GM12878 (cell line): ENCODE measurements around the gene YBX3. TPM values are rescaled to one million over a fixed set of nuclear protein-coding genes. Genes with fewer than 3 reads are reported as not detected.

Experiments used
- ATAC-seq: fragments of 200-7000 bp; cut with Tn5 transposase; 3 replicates; pipeline ENCODE4 v1.9.1; 2020; ENCODE audit warnings: mild to moderate bottlenecking, moderate library complexity
- BruUV-seq: library from RNA; stranded (reverse); fragments of 400-500 nt; replicated peaks from 2 replicates; lab custom pipeline; 2021; lab: Mats Ljungman, UMichigan
- CTCF ChIA-PET: fragments of 300-600 bp; sonication (Branson Sonifier 250); formaldehyde crosslinking; extraction: SDS; loops from one replicate; lab custom pipeline; 2021; ENCODE audit warnings: inconsistent platforms; lab: Yijun Ruan, JAX
- POLR2A ChIA-PET: fragments of 350-600 bp; formaldehyde crosslinking; extraction: SDS; loops from one replicate; lab custom pipeline; 2021; ENCODE audit warnings: inconsistent platforms; lab: Charles Lee
- RAD21 ChIA-PET: fragments of 300-600 bp; sonication (Branson Sonifier 250); formaldehyde crosslinking; loops from one replicate; lab custom pipeline; 2023; ENCODE audit warnings: antibody characterized with exemption; ENCODE audit not compliant: unreplicated experiment; lab: Charles Lee
- SMC1A ChIA-PET: fragments of 300-600 bp; sonication (Branson Sonifier 250); formaldehyde crosslinking; loops from one replicate; lab custom pipeline; 2023; ENCODE audit not compliant: unreplicated experiment, uncharacterized antibody; lab: Charles Lee
- DNase-seq: peaks from one replicate; pipeline ENCODE4 v3.0.0-alpha.2; 2011; ENCODE audit warnings: low read depth, low spot score
- FAIRE-seq: peaks from 3 replicates; lab custom pipeline; 2011; peaks lifted over from hg19 to GRCh38; lab: Jason Lieb, UNC
- H2AFZ ChIP-seq: 2 replicates; pipeline ENCODE4 v1.6.0; 2011; ENCODE audit warnings: low read depth, low read length, control low read depth; ENCODE audit not compliant: control insufficient read depth
- H3K27ac ChIP-seq: 2 replicates; pipeline ENCODE4 v1.5.1; 2011; ENCODE audit warnings: control low read depth; ENCODE audit not compliant: control insufficient read depth, insufficient read depth
- H3K27me3 ChIP-seq, 2 experiments: replicated peaks in 1 of 2; 2 replicates each; pipeline versions ENCODE4 v1.6.0 to v1.6.1; 2011; ENCODE audit warnings: low read length in 1 of 2; ENCODE audit not compliant: control insufficient read depth in 2 of 2, insufficient read depth in 2 of 2
- H3K36me3 ChIP-seq, 2 experiments: 2 replicates each; pipeline ENCODE4 v1.5.1; 2011; ENCODE audit warnings: low read length in 1 of 2; ENCODE audit not compliant: control insufficient read depth in 2 of 2, insufficient read depth in 2 of 2
- H3K4me1 ChIP-seq: 2 replicates; pipeline ENCODE4 v1.6.1; 2011; ENCODE audit warnings: mild to moderate bottlenecking, low read length, moderate library complexity, mixed read lengths; ENCODE audit not compliant: control insufficient read depth, insufficient read depth
- H3K4me2 ChIP-seq: 2 replicates; pipeline ENCODE4 v1.6.0; 2011; ENCODE audit warnings: control low read depth; ENCODE audit not compliant: control insufficient read depth, insufficient read depth
- H3K4me3 ChIP-seq: fragments of 200-600 bp; sonication (generic); 2 replicates; pipeline ENCODE4 v1.5.1; 2016
- H3K79me2 ChIP-seq: 2 replicates; pipeline ENCODE4 v1.6.0; 2011; ENCODE audit warnings: low read length; ENCODE audit not compliant: control insufficient read depth, insufficient read depth
- H3K9ac ChIP-seq: 2 replicates; pipeline ENCODE4 v1.8.0; 2011; ENCODE audit warnings: low read length, control low read depth, mixed read lengths; ENCODE audit not compliant: control insufficient read depth, insufficient read depth
- H3K9me3 ChIP-seq: replicated peaks from 3 replicates; pipeline ENCODE4 v1.5.1; 2011; ENCODE audit warnings: mild to moderate bottlenecking, low read length; ENCODE audit not compliant: control insufficient read depth, insufficient read depth
- H4K20me1 ChIP-seq: 2 replicates; pipeline ENCODE4 v1.6.0; 2011; ENCODE audit not compliant: control insufficient read depth, insufficient read depth
- ASH2L ChIP-seq: fragments of 300-600, 200-600 bp; sonication (generic); IDR thresholded peaks from 2 replicates; pipeline ENCODE4 v1.6.1; 2017; ENCODE audit warnings: low read depth, mild to moderate bottlenecking, borderline replicate concordance
- CHD2 ChIP-seq: IDR thresholded peaks from 2 replicates; pipeline ENCODE4 v1.6.1; 2011; ENCODE audit warnings: low read depth, low read length, improper control_type of control experiment, borderline replicate concordance
- HDAC6 ChIP-seq: fragments of 200-600 bp; sonication (generic); IDR thresholded peaks from one replicate; pipeline ENCODE4 v1.8.0; 2017; ENCODE audit warnings: antibody characterized with exemption; ENCODE audit not compliant: unreplicated experiment
- MTA2 ChIP-seq: fragments of 450-650 bp; IDR thresholded peaks from 2 replicates; pipeline ENCODE4 v1.6.1; 2016; ENCODE audit warnings: low read depth, mild to moderate bottlenecking, moderate library complexity
- NFYA ChIP-seq: IDR thresholded peaks from 2 replicates; pipeline ENCODE4 v1.6.1; 2011; ENCODE audit warnings: low read depth, mild to moderate bottlenecking, low read length, improper control_type of control experiment, borderline replicate concordance
- RAD21 ChIP-seq: IDR thresholded peaks from 2 replicates; pipeline ENCODE4 v1.6.1; 2011; ENCODE audit warnings: mild to moderate bottlenecking, low read depth, low read length, moderate library complexity; ENCODE audit not compliant: insufficient read depth
- RAD51 ChIP-seq: fragments of 450-650 bp; IDR thresholded peaks from 2 replicates; pipeline ENCODE4 v1.6.1; 2016; ENCODE audit warnings: moderate library complexity, mild to moderate bottlenecking, inconsistent platforms
- RELA ChIP-seq: fragments of 450-650 bp; IDR thresholded peaks from 2 replicates; pipeline ENCODE4 v1.8.0; 2014; ENCODE audit warnings: borderline replicate concordance; ENCODE audit not compliant: partially characterized antibody
- TCF7 ChIP-seq: IDR thresholded peaks from 2 replicates; pipeline ENCODE4 v1.6.1; 2014; ENCODE audit warnings: antibody characterized with exemption, borderline replicate concordance
- WGBS: methylation state at CpG from one replicate; pipeline ENCODE4 v1.1.6; 2016; ENCODE audit warnings: low lambda C conversion rate; ENCODE audit not compliant: insufficient replicate concordance, insufficient coverage; ENCODE audit errors: missing lambda C conversion rate; 5-methylcytosine and 5-hydroxymethylcytosine counted together
- in situ Hi-C: fragments of 300-500 bp; cut with MboI; formaldehyde crosslinking; loops from 9 replicates; pipeline ENCODE4 v1.14.3; 2018; ENCODE audit warnings: mixed read lengths
- intact Hi-C: fragments of 100-400 bp; cut with micrococcal nuclease; formaldehyde crosslinking; loops from one replicate; pipeline ENCODE4 v1.14.2; 2022; ENCODE audit not compliant: unreplicated experiment
- polyA plus RNA-seq, 11 experiments: library from polyadenylated mRNA; depleted of rRNA in 4 of 11; unstranded in 6 of 11; stranded (reverse) in 5 of 11; fragments of >200 nt; fragmentation: Nextera tagmentation in 4 of 11; fragmentation: Illumina TruSeq in 1 of 11; extraction: Ambion mirVana in 4 of 11; extraction: Trizol in 1 of 11; gene quantifications; 1 replicate in 1 of 11; 2 replicates in 10 of 11; pipeline versions ENCODE4 v1.2.1 to v1.2.3, GENCODE V29; 2011 to 2016; ENCODE audit warnings: inconsistent platforms in 2 of 11, missing spikeins in 2 of 11, low read depth in 1 of 11
- total RNA-seq, 4 experiments: library from RNA; depleted of rRNA in 3 of 4; stranded (reverse); fragments of >200 nt in 3 of 4; fragmentation: Illumina TruSeq in 1 of 4; extraction: Trizol in 1 of 4; gene quantifications; 2 replicates each; pipeline versions ENCODE4 v1.2.1 to v1.2.3, GENCODE V29; 2013 to 2021
- TF ChIP-seq, protein P1 (sequence below): fragments of 450-650 bp; IDR thresholded peaks from 2 replicates; pipeline ENCODE4 v1.6.1; 2017; ENCODE audit warnings: borderline replicate concordance

The YBX3 gene
- total and polyA plus RNA-seq, 10 of the 15 experiments (the other 5 are each of a cell fraction or from before 2014, with no cell fraction given): 25.9 to 221 (median 111) TPM

DNA sequence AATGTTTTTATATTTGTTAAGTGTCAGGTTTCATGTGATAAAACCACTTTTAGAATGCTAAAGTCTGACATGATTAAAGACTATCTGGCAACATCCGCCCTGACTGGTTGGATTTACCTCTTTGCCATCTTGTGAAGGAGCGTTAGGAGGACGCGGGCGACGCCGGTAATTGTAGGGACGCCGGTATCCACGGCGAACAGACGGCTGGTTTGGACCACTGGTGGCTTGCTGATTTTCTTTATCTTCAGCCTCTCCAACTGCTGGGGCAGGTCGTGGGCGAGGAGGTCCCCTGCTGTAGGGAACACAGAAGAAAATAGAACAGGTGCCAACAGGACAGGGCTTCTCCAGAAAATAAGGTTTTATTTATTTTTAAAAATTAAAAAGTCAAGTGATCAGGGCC, 21.3 kb downstream of the YBX3 start:
- CTCF ChIA-PET: interaction anchor here (0.7 kb wide), 1 partner anchor 48 kb away, joined by 4 read pairs; no protein-coding TSS in a partner anchor
- Histone ChIP-seq H3K4me3 (no peak overlapping the region), H2AFZ (0 out of 2 replicates have a peak overlapping the region, but pooled peaks have one; percentile 44), H3K9ac (no peak overlapping the region), H3K4me2 (peak overlapping the region; percentile 50; the same call in 1 of the 2 replicates), H3K27ac (no peak overlapping the region), H4K20me1 (no peaks in the 10 kb centered on the region), H3K36me3 (peaks cover 2 to 37% of the 10 kb centered on the region in 2 experiments), H3K4me1 (peaks cover 9% of the 10 kb centered on the region; the same call in 1 of the 2 replicates), H3K79me2 (no peaks in the 10 kb centered on the region), H3K27me3 (no peaks in the 10 kb centered on the region), H3K9me3 (no peaks in the 10 kb centered on the region)
- SMC1A ChIA-PET: interaction anchor here (0.9 to 1.1 kb wide), 3 partner anchors 13 to 47 kb away, joined by 3 to 6 read pairs (median 3); no protein-coding TSS in a partner anchor
- RAD21 ChIA-PET: interaction anchor here (2.1 to 2.6 kb wide), 2 partner anchors 17 to 22 kb away, joined by 4 to 7 read pairs; partner anchors contain the start of gene YBX3
- POLR2A ChIA-PET: interaction anchor here (0.7 kb wide), 1 partner anchor 14 kb away, joined by 6 read pairs; no protein-coding TSS in a partner anchor
- in situ Hi-C loops (no loop called here), intact Hi-C loops (no loop called here)
- no TSS peak for BruUV-seq
- no peak for TF ChIP-seq TCF7
- no peak for TF ChIP-seq RAD51
- no peak for TF ChIP-seq CHD2
- TF ChIP-seq NFYA: no peak
- TF ChIP-seq RELA: no peak
- TF ChIP-seq ASH2L: no peak
- no peak for TF ChIP-seq MTA2
- TF ChIP-seq, protein P1, sequence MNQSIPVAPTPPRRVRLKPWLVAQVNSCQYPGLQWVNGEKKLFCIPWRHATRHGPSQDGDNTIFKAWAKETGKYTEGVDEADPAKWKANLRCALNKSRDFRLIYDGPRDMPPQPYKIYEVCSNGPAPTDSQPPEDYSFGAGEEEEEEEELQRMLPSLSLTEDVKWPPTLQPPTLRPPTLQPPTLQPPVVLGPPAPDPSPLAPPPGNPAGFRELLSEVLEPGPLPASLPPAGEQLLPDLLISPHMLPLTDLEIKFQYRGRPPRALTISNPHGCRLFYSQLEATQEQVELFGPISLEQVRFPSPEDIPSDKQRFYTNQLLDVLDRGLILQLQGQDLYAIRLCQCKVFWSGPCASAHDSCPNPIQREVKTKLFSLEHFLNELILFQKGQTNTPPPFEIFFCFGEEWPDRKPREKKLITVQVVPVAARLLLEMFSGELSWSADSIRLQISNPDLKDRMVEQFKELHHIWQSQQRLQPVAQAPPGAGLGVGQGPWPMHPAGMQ: no peak
- no peak for TF ChIP-seq HDAC6
- no peak for TF ChIP-seq RAD21
- ATAC-seq (no peak), FAIRE-seq (no peak), DNase-seq (no peak)
- WGBS: 96% methylated on average over 14 of the region's 14 CpGs
